Activated CD4-positive, alpha-beta T cell treated with anti-CD3 and anti-CD28 coated beads, Interleukin-2, amount 10 ng/mL, durations not matched to agents 24 days and 14 days (primary cell): ENCODE results near the gene HAGHL. TPM values are rescaled to one million over a fixed set of nuclear protein-coding genes. Genes with fewer than 3 reads are reported as not detected.

ENCODE experiments used
- DNase-seq: peaks from one replicate; pipeline ENCODE4 v3.0.0; 2022
- H3K27ac Mint-ChIP-seq: one replicate; pipeline ENCODE4 v1.8.0; 2022; ENCODE audit warnings: mild to moderate bottlenecking, mixed read lengths
- H3K27me3 Mint-ChIP-seq: one replicate; pipeline ENCODE4 v1.8.0; 2022; ENCODE audit warnings: mixed read lengths
- H3K36me3 Mint-ChIP-seq: one replicate; pipeline ENCODE4 v1.8.0; 2022; ENCODE audit warnings: low read depth, mild to moderate bottlenecking, mixed read lengths
- H3K4me1 Mint-ChIP-seq: one replicate; pipeline ENCODE4 v1.8.0; 2021; ENCODE audit warnings: mixed read lengths
- H3K4me3 Mint-ChIP-seq: one replicate; pipeline ENCODE4 v1.8.0; 2022; ENCODE audit warnings: mild to moderate bottlenecking, moderate library complexity, mixed read lengths
- H3K9me3 Mint-ChIP-seq: one replicate; pipeline ENCODE4 v1.8.0; 2021; ENCODE audit warnings: mixed read lengths
- intact Hi-C: fragments of 100-400 bp; cut with micrococcal nuclease; formaldehyde crosslinking; loops from one replicate; pipeline ENCODE4 v1.15.1; 2023
- total RNA-seq: library from RNA; stranded (reverse); gene quantifications from 2 replicates; pipeline ENCODE4 v1.2.3, GENCODE V29; 2022

Gene HAGHL
- total RNA-seq, 1 donor from 2014 or later = 13.1 TPM

GRCh38 chr16:762595-763268, 35.8 kb downstream of the HAGHL start:
- H3K4me1 Mint-ChIP-seq = no peaks in the 10 kb centered on the region
- no peaks in the 10 kb centered on the region for H3K27me3 Mint-ChIP-seq
- no peak for DNase-seq
- intact Hi-C loops = no loop called here
- no peaks in the 10 kb centered on the region for H3K36me3 Mint-ChIP-seq
- H3K27ac Mint-ChIP-seq = no peak overlapping the region
- no peaks in the 10 kb centered on the region for H3K9me3 Mint-ChIP-seq
- no peak overlapping the region for H3K4me3 Mint-ChIP-seq

GRCh38 chr16:763369-764183, 36.7 kb downstream of the HAGHL start:
- H3K4me3 Mint-ChIP-seq = no peak overlapping the region

GRCh38 chr16:764184-764750, 37.4 kb downstream of the HAGHL start:
- Mint-ChIP-seq H3K9me3 (no peaks in the 10 kb centered on the region), H3K4me1 (no peaks in the 10 kb centered on the region), H3K27me3 (no peaks in the 10 kb centered on the region), H3K27ac (no peak overlapping the region), H3K4me3 (no peak overlapping the region), H3K36me3 (no peaks in the 10 kb centered on the region)
- no peak for DNase-seq
- intact Hi-C loops = no loop called here

More at GRCh38 chr16:763369-764183, 36.7 kb downstream of the HAGHL start:
- Mint-ChIP-seq H3K36me3 (no peaks in the 10 kb centered on the region), H3K27ac (no peak overlapping the region), H3K27me3 (no peaks in the 10 kb centered on the region), H3K4me1 (no peaks in the 10 kb centered on the region), H3K9me3 (no peaks in the 10 kb centered on the region)
- no peak for DNase-seq
- intact Hi-C loops = no loop called here

GRCh38 chr16:764848-765487, 38.1 kb downstream of the HAGHL start:
- Mint-ChIP-seq H3K9me3 (no peaks in the 10 kb centered on the region), H3K27me3 (no peaks in the 10 kb centered on the region), H3K27ac (no peak overlapping the region), H3K4me3 (no peak overlapping the region), H3K4me1 (no peaks in the 10 kb centered on the region), H3K36me3 (no peaks in the 10 kb centered on the region)
- no peak for DNase-seq
- intact Hi-C loops = no loop called here

- intact Hi-C loops = no loop called here
- H3K27ac Mint-ChIP-seq = no peak overlapping the region
- DNase-seq = no peak
- no peaks in the 10 kb centered on the region for H3K27me3 Mint-ChIP-seq
- H3K4me3 Mint-ChIP-seq = no peak overlapping the region
- no peaks in the 10 kb centered on the region for H3K9me3 Mint-ChIP-seq
- H3K4me1 Mint-ChIP-seq = no peaks in the 10 kb centered on the region
- no peaks in the 10 kb centered on the region for H3K36me3 Mint-ChIP-seq
These were observed 38.6 kb downstream of the HAGHL start for GRCh38 chr16:765488-765865.

GRCh38 chr16:766008-766819, 39.3 kb downstream of the HAGHL start:
- Mint-ChIP-seq H3K4me3 (no peak overlapping the region), H3K4me1 (no peaks in the 10 kb centered on the region), H3K9me3 (no peaks in the 10 kb centered on the region), H3K36me3 (no peaks in the 10 kb centered on the region), H3K27ac (no peak overlapping the region), H3K27me3 (no peaks in the 10 kb centered on the region)
- no peak for DNase-seq
- intact Hi-C loops = no loop called here

GRCh38 chr16:766820-767640, 40.1 kb downstream of the HAGHL start:
- DNase-seq = no peak
- no peaks in the 10 kb centered on the region for H3K27me3 Mint-ChIP-seq
- no peak overlapping the region for H3K4me3 Mint-ChIP-seq
- H3K27ac Mint-ChIP-seq = no peak overlapping the region
- no peaks in the 10 kb centered on the region for H3K9me3 Mint-ChIP-seq
- no peaks in the 10 kb centered on the region for H3K4me1 Mint-ChIP-seq
- no peaks in the 10 kb centered on the region for H3K36me3 Mint-ChIP-seq
- intact Hi-C loops = no loop called here

- H3K36me3 Mint-ChIP-seq = no peaks in the 10 kb centered on the region
- no peak overlapping the region for H3K27ac Mint-ChIP-seq
- no peak for DNase-seq
- H3K4me1 Mint-ChIP-seq = no peaks in the 10 kb centered on the region
- intact Hi-C loops = no loop called here
- H3K9me3 Mint-ChIP-seq = no peaks in the 10 kb centered on the region
- H3K4me3 Mint-ChIP-seq = no peak overlapping the region
- no peaks in the 10 kb centered on the region for H3K27me3 Mint-ChIP-seq
These were observed 40.9 kb downstream of the HAGHL start for GRCh38 chr16:767743-768235.

GRCh38 chr16:768428-768827, 41.5 kb downstream of the HAGHL start:
- DNase-seq = no peak
- Mint-ChIP-seq H3K27ac (no peak overlapping the region), H3K4me3 (no peak overlapping the region), H3K4me1 (no peaks in the 10 kb centered on the region), H3K27me3 (no peaks in the 10 kb centered on the region), H3K9me3 (no peaks in the 10 kb centered on the region), H3K36me3 (no peaks in the 10 kb centered on the region)
- intact Hi-C loops = no loop called here

GRCh38 chr16:769184-769784, 42.4 kb downstream of the HAGHL start:
- H3K4me1 Mint-ChIP-seq = no peaks in the 10 kb centered on the region
- H3K9me3 Mint-ChIP-seq = no peaks in the 10 kb centered on the region
- no peak for DNase-seq
- no peak overlapping the region for H3K4me3 Mint-ChIP-seq
- no peaks in the 10 kb centered on the region for H3K36me3 Mint-ChIP-seq
- H3K27ac Mint-ChIP-seq = no peak overlapping the region
- intact Hi-C loops = no loop called here
- no peaks in the 10 kb centered on the region for H3K27me3 Mint-ChIP-seq

- intact Hi-C loops = no loop called here
- no peak overlapping the region for H3K4me3 Mint-ChIP-seq
- no peak for DNase-seq
- no peaks in the 10 kb centered on the region for H3K27me3 Mint-ChIP-seq
- no peaks in the 10 kb centered on the region for H3K9me3 Mint-ChIP-seq
- H3K27ac Mint-ChIP-seq = no peak overlapping the region
- no peaks in the 10 kb centered on the region for H3K4me1 Mint-ChIP-seq
- no peaks in the 10 kb centered on the region for H3K36me3 Mint-ChIP-seq
These were observed 43.0 kb downstream of the HAGHL start for GRCh38 chr16:769934-770333.

- H3K4me1 Mint-ChIP-seq = no peaks in the 10 kb centered on the region
- no peaks in the 10 kb centered on the region for H3K36me3 Mint-ChIP-seq
- H3K27ac Mint-ChIP-seq = no peak overlapping the region
- intact Hi-C loops = no loop called here
- no peak overlapping the region for H3K4me3 Mint-ChIP-seq
- no peaks in the 10 kb centered on the region for H3K27me3 Mint-ChIP-seq
- DNase-seq = no peak
- H3K9me3 Mint-ChIP-seq = no peaks in the 10 kb centered on the region
These were observed 43.5 kb downstream of the HAGHL start for GRCh38 chr16:770411-770810.
